SH-SY5Y (cell line): ENCODE results near the gene ANO6.

Source experiments
- GATA2 ChIP-seq: IDR thresholded peaks from 2 replicates; pipeline ENCODE4 v1.6.1; 2011; ENCODE audit warnings: mild to moderate bottlenecking, low read depth, low read length
- GATA3 ChIP-seq: IDR thresholded peaks from 2 replicates; pipeline ENCODE4 v1.6.1; 2011; ENCODE audit warnings: low read depth, mild to moderate bottlenecking, low read length, moderate library complexity

DNA sequence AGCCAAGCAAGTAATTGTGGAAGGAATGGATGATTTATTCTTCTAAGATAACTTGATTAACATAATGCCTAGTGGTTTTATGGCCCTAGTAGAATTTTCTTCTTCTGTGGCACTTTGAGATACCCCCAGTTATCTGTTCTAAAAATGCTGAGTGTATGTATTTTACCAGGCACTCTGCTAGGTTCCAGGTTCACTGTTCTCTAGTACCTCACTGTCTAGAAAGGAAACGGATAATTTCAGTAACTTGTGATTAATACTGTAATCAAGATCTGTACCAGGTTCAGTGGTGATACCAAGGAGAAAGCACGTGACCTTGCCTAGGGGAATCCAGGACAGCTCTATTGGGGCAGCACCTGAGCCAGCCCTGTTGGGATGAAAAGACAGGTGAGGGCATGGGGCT lies 8.0 kb downstream of the ANO6 start:
- TF ChIP-seq GATA2 (no peak), GATA3 (no peak)
